GM21825 (cell line): ENCODE data around the gene GPX1.
"Not testable (repeated sequence)": the region's sequence is repeated elsewhere in the genome, so short reads cannot be mapped to it uniquely, and the experiment has no call there.

Source experiments
- ATAC-seq: cut with Tn5 transposase; IDR thresholded peaks from one replicate; pipeline ENCODE4 v1.9.1; 2021; ENCODE audit warnings: mild to moderate bottlenecking, moderate library complexity; ENCODE audit not compliant: unreplicated experiment

The GPX1 gene

GRCh38 chr3:49358217-49358883, at the start of gene GPX1:
GPX1 (minus strand) TSS chr3:49358353; CDS start chr3:49358278, 75 bp downstream.
- peak; percentile 86 for ATAC-seq

- ATAC-seq: no peak
These were observed 48.7 kb upstream of the GPX1 start for GRCh38 chr3:49406571-49407565.

- not testable (repeated sequence) for ATAC-seq
These were observed 47.4 kb upstream of the GPX1 start for GRCh38 chr3:49405570-49405969.

GRCh38 chr3:49403891-49404290, 45.7 kb upstream of the GPX1 start:
- ATAC-seq: no peak

- ATAC-seq: no peak
These were observed 43.6 kb upstream of the GPX1 start for GRCh38 chr3:49401766-49402165.

GRCh38 chr3:49399461-49399860, 41.3 kb upstream of the GPX1 start:
- ATAC-seq: no peak

GRCh38 chr3:49397470-49397869, 39.3 kb upstream of the GPX1 start:
- ATAC-seq: no peak

- ATAC-seq: not testable (repeated sequence)
These were observed 33.2 kb upstream of the GPX1 start for GRCh38 chr3:49391310-49391709.

- ATAC-seq: no peak
These were observed 31.1 kb upstream of the GPX1 start for GRCh38 chr3:49389297-49389696.

- no peak for ATAC-seq
These were observed 30.2 kb upstream of the GPX1 start for GRCh38 chr3:49388289-49388820.

- ATAC-seq: no peak
These were observed 29.6 kb upstream of the GPX1 start for GRCh38 chr3:49387721-49388120.

GRCh38 chr3:49386056-49386756, 28.1 kb upstream of the GPX1 start:
- ATAC-seq: no peak

GRCh38 chr3:49385617-49386016, 27.5 kb upstream of the GPX1 start:
- ATAC-seq: no peak

GRCh38 chr3:49383387-49383786, 25.2 kb upstream of the GPX1 start:
- ATAC-seq: no peak

- ATAC-seq: no peak
These were observed 20.2 kb upstream of the GPX1 start for GRCh38 chr3:49378249-49378895.

GRCh38 chr3:49377483-49377882, 19.3 kb upstream of the GPX1 start:
- no peak for ATAC-seq

- ATAC-seq: no peak
These were observed 13.8 kb upstream of the GPX1 start for GRCh38 chr3:49371946-49372345.

GRCh38 chr3:49370585-49371290, 12.6 kb upstream of the GPX1 start:
- no peak for ATAC-seq

- ATAC-seq: no peak
These were observed 4.4 kb upstream of the GPX1 start for GRCh38 chr3:49362561-49362960.

- ATAC-seq: no peak
These were observed 1.5 kb upstream of the GPX1 start for GRCh38 chr3:49359623-49360022.
